B cell (primary cell): ENCODE measurements around the gene TFEB. TPM values are rescaled to one million over a fixed set of nuclear protein-coding genes. Genes with fewer than 3 reads are reported as not detected.
A peak's percentile ranks its signal among the peaks of the same experiment; 100 is the strongest.

Source experiments
- ATAC-seq: fragments of 200-7000 bp; cut with Tn5 transposase; one replicate; pipeline ENCODE4 v1.10.0; 2021; ENCODE audit warnings: low read depth, mild to moderate bottlenecking, moderate number of reproducible peaks, moderate library complexity
- CTCF ChIA-PET: fragments of 350-600 bp; sonication (Branson Sonifier 250); formaldehyde crosslinking; loops from one replicate; lab custom pipeline; 2021; ENCODE audit warnings: antibody characterized with exemption, inconsistent platforms; lab: Charles Lee
- POLR2A ChIA-PET: fragments of 350-600 bp; sonication (Branson Sonifier 250); formaldehyde crosslinking; loops from one replicate; lab custom pipeline; 2021; ENCODE audit warnings: antibody characterized with exemption; lab: Charles Lee
- DNase-seq: peaks from one replicate; pipeline ENCODE4 v3.0.0; 2013
- H2AFZ ChIP-seq: 2 replicates; pipeline ENCODE4 v1.6.1; 2012; ENCODE audit warnings: mild to moderate bottlenecking, low read depth, low read length; ENCODE audit not compliant: insufficient read depth, poor library complexity, severe bottlenecking
- H3K27ac ChIP-seq, 2 donors: 1 replicate in 1 of 2; 2 replicates in 1 of 2; pipeline ENCODE4 v1.5.1; 2012 to 2013; ENCODE audit warnings: low read length in 2 of 2, mild to moderate bottlenecking in 2 of 2, moderate library complexity in 1 of 2
- H3K27me3 ChIP-seq, 4 experiments: fragments of 200-600 bp in 1 of 4; sonication (generic) in 1 of 4; replicated peaks in 1 of 4; 1 replicate in 2 of 4; 2 replicates in 2 of 4; pipeline versions ENCODE4 v1.6.1 to v1.7.0; 2013 to 2016; ENCODE audit warnings: low read length in 3 of 4, mild to moderate bottlenecking in 2 of 4, mixed read lengths in 1 of 4, moderate library complexity in 1 of 4; ENCODE audit not compliant: insufficient read depth in 4 of 4, control insufficient read depth in 3 of 4; ENCODE audit errors: control extremely low read depth in 1 of 4
- H3K36me3 ChIP-seq, 2 experiments: replicated peaks in 1 of 2; 1 replicate in 1 of 2; 2 replicates in 1 of 2; pipeline versions ENCODE4 v1.6.1 to v1.7.1; 2013; ENCODE audit warnings: low read length in 1 of 2; ENCODE audit not compliant: insufficient read depth in 2 of 2, control insufficient read depth in 1 of 2; ENCODE audit errors: control extremely low read depth in 1 of 2, extremely low read depth in 1 of 2
- H3K4me1 ChIP-seq, 2 donors: fragments of 200-600 bp in 1 of 2; sonication (generic) in 1 of 2; 1 replicate in 1 of 2; 2 replicates in 1 of 2; pipeline versions ENCODE4 v1.5.1 to v1.6.1; 2013 to 2017; ENCODE audit warnings: low read length in 2 of 2; ENCODE audit not compliant: control insufficient read depth in 2 of 2, insufficient read depth in 2 of 2
- H3K4me2 ChIP-seq: replicated peaks from 2 replicates; pipeline ENCODE3; 2012; ENCODE audit warnings: mild to moderate bottlenecking, low read depth, low read length; ENCODE audit not compliant: poor library complexity, severe bottlenecking
- H3K4me3 ChIP-seq, 5 experiments: fragments of 200-600 bp in 1 of 5; sonication (generic) in 1 of 5; 1 replicate in 3 of 5; 2 replicates in 2 of 5; pipeline versions ENCODE4 v1.5.1 to v1.7.0; 2011 to 2016; ENCODE audit warnings: low read length in 4 of 5, mild to moderate bottlenecking in 4 of 5, low read depth in 2 of 5, control low read depth in 1 of 5, moderate library complexity in 1 of 5; ENCODE audit not compliant: insufficient read depth in 1 of 5; ENCODE audit errors: control extremely low read depth in 1 of 5, extremely low read depth in 1 of 5
- H3K79me2 ChIP-seq: fragments of 200-600 bp; sonication (generic); one replicate; pipeline ENCODE4 v1.6.0; 2016; ENCODE audit warnings: low read length; ENCODE audit not compliant: control insufficient read depth, insufficient read depth
- H3K9ac ChIP-seq: fragments of 200-600 bp; sonication (generic); 2 replicates; pipeline ENCODE4 v1.6.1; 2017; ENCODE audit warnings: mild to moderate bottlenecking, low read length, moderate library complexity
- H3K9me3 ChIP-seq, 3 donors: one replicate each; pipeline versions ENCODE4 v1.6.1 to v1.7.1; 2013; ENCODE audit warnings: low read length in 2 of 3; ENCODE audit not compliant: control insufficient read depth in 2 of 3, insufficient read depth in 1 of 3; ENCODE audit errors: control extremely low read depth in 1 of 3
- H4K20me1 ChIP-seq: 2 replicates; pipeline ENCODE4 v1.6.0; 2012; ENCODE audit warnings: mild to moderate bottlenecking, low read length; ENCODE audit not compliant: insufficient read depth, control insufficient read depth, poor library complexity, severe bottlenecking
- H3K27ac Mint-ChIP-seq: one replicate; pipeline ENCODE4 v1.8.0; 2021; ENCODE audit warnings: mixed read lengths
- H3K27me3 Mint-ChIP-seq: one replicate; pipeline ENCODE4 v1.8.0; 2021; ENCODE audit warnings: mixed read lengths
- H3K4me1 Mint-ChIP-seq: one replicate; pipeline ENCODE4 v1.8.0; 2021; ENCODE audit warnings: mixed read lengths
- H3K4me3 Mint-ChIP-seq: one replicate; pipeline ENCODE4 v1.8.0; 2021; ENCODE audit warnings: mixed read lengths
- H3K9me3 Mint-ChIP-seq: one replicate; pipeline ENCODE4 v1.8.0; 2022; ENCODE audit warnings: mixed read lengths; ENCODE audit not compliant: insufficient read depth
- EZH2 ChIP-seq: IDR thresholded peaks from 2 replicates; pipeline ENCODE4 v1.6.1; 2012; ENCODE audit warnings: borderline replicate concordance, low read depth, mild to moderate bottlenecking, moderate library complexity, low read length; ENCODE audit not compliant: insufficient read depth, poor library complexity, severe bottlenecking
- WGBS: methylation state at CpG from one replicate; pipeline ENCODE4 v1.1.5; 2013; ENCODE audit warnings: missing lambda C conversion rate; ENCODE audit not compliant: insufficient coverage; 5-methylcytosine and 5-hydroxymethylcytosine counted together
- intact Hi-C: fragments of 100-400 bp; cut with micrococcal nuclease; formaldehyde crosslinking; loops from one replicate; pipeline ENCODE4 v1.10.0; 2022
- polyA plus RNA-seq: library from polyadenylated mRNA; depleted of rRNA; stranded (reverse); fragments of >200 nt; gene quantifications from 2 replicates; pipeline ENCODE4 v1.2.3, GENCODE V29; 2012
- total RNA-seq, 2 donors: library from RNA; stranded (reverse); fragments of 120-200 nt in 1 of 2; gene quantifications; 1 replicate in 1 of 2; 2 replicates in 1 of 2; pipeline versions ENCODE4 v1.2.3 to v1.2.4, GENCODE V29; 2013 to 2022
- TF ChIP-seq, protein P1 (sequence below): fragments of 200-600 bp; IDR thresholded peaks from one replicate; pipeline ENCODE4 v1.8.0; 2022; ENCODE audit warnings: antibody characterized with exemption, mild to moderate bottlenecking

TFEB gene
- total and polyA plus RNA-seq, 2 donors (not counting 1 experiment from before 2014, with no cell fraction given), result 113 to 148 TPM

DNA sequence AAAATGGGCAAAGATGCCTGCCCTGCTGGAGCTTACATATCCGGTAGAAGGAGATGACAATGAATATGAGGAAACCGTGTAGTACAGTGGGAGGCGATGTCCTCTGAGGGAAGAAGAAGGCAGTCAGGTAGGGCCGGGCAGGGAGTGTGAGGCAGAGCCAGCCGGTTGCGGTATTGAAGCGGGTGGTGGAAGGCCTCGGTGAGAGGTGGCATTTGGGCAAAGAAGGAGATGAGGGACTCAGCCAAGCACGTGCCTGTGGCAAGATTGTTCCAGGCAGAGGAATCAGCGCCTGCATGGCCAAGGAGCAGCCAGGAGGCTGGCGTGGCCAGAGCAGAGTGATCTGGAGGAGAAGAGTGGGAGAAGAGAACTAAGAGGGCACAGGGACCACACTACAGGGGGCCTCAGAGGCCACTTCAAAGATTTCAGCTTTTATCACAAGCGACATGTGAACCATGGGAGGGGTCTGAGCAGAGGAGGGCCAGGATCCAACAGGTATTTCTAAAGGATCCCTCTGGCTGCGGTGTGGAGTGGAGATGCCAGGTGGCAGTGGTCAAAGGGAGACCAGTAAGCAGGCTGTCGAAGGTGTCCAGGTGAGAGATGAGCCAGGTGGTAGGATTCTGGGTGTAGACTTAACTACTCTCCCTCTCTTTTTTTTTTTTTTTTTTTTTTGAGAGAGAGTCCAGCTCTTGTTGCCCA, 83.3 kb downstream of the TFEB start:
- no peak for TF ChIP-seq EZH2
- TF ChIP-seq, protein P1, sequence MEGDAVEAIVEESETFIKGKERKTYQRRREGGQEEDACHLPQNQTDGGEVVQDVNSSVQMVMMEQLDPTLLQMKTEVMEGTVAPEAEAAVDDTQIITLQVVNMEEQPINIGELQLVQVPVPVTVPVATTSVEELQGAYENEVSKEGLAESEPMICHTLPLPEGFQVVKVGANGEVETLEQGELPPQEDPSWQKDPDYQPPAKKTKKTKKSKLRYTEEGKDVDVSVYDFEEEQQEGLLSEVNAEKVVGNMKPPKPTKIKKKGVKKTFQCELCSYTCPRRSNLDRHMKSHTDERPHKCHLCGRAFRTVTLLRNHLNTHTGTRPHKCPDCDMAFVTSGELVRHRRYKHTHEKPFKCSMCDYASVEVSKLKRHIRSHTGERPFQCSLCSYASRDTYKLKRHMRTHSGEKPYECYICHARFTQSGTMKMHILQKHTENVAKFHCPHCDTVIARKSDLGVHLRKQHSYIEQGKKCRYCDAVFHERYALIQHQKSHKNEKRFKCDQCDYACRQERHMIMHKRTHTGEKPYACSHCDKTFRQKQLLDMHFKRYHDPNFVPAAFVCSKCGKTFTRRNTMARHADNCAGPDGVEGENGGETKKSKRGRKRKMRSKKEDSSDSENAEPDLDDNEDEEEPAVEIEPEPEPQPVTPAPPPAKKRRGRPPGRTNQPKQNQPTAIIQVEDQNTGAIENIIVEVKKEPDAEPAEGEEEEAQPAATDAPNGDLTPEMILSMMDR, result no peak
- H3K27ac Mint-ChIP-seq, result peak overlapping the region; percentile 53
- POLR2A ChIA-PET, result no interaction called here

DNA sequence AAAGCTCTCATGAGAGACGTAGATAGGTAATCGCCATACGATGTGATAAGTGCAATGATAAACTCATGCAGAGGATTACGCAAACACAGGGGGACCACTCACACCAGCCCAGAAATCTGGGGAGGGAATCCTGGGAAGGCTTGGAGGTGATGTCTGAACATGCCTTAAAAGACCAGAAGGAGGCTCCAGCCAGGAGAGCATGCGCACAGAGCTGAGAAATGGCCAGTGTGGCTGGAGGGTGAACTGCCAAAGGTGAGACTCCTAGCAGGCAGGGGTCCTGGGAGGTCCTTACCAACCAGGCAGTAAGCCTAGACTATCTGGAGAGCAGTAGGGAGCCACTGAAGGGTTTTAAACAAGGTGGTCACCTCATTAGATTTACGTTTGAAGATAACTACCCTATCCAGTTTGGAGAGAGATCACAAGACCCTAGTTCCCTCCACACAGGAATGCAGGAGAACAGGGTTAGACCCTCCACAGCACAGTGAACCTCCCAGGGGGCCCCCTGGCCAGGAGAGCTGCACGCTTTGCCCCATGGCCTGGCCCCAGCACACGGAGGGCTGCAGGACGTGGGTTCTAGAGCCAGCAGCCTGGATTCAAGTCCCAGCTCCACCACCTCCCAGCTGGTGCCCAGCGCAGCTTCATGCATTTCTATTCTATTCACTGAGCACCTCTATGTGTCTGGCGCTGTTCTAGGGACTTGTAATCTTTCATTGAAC, 84.0 kb downstream of the TFEB start:
- ChIA-PET POLR2A (no interaction called here), CTCF (interaction anchor here (0.9 kb wide), 1 partner anchor 40 kb away, joined by 3 read pairs; no protein-coding TSS in a partner anchor)
- no peak for DNase-seq
- Histone ChIP-seq H3K4me3 (no peak overlapping the region), H3K36me3 (no peaks in the 10 kb centered on the region), H4K20me1 (no peaks in the 10 kb centered on the region), H3K9me3 (no peaks in the 10 kb centered on the region), H3K9ac (no peak overlapping the region), H3K4me1 (no peaks in the 10 kb centered on the region), H2AFZ (no peak overlapping the region), H3K79me2 (no peaks in the 10 kb centered on the region), H3K27me3 (peaks cover 0 to 9% (median 0%) of the 10 kb centered on the region in 4 experiments), H3K27ac (no peak overlapping the region), H3K4me2 (no peak overlapping the region)
- 82% methylated on average over 11 of the region's 11 CpGs for WGBS
- no peak overlapping the region for H3K27ac Mint-ChIP-seq
- no peaks in the 10 kb centered on the region for H3K9me3 Mint-ChIP-seq
- no peak overlapping the region for H3K4me3 Mint-ChIP-seq
- intact Hi-C loops, result no loop called here
- TF ChIP-seq, protein P1, result no peak
- no peak for TF ChIP-seq EZH2
- H3K27me3 Mint-ChIP-seq, result peaks cover 18% of the 10 kb centered on the region
- ATAC-seq, result no peak
- no peaks in the 10 kb centered on the region for H3K4me1 Mint-ChIP-seq

More for the DNA sequence above, 83.3 kb downstream of the TFEB start:
- CTCF ChIA-PET, result interaction anchor here (0.9 kb wide), 1 partner anchor 40 kb away, joined by 3 read pairs; no protein-coding TSS in a partner anchor
- H3K4me1 Mint-ChIP-seq, result no peaks in the 10 kb centered on the region
- Histone ChIP-seq H4K20me1 (no peaks in the 10 kb centered on the region), H3K79me2 (no peaks in the 10 kb centered on the region), H3K27ac (no peak overlapping the region), H2AFZ (no peak overlapping the region), H3K4me3 (no peak overlapping the region), H3K36me3 (no peaks in the 10 kb centered on the region), H3K4me1 (no peaks in the 10 kb centered on the region), H3K27me3 (peaks cover 0 to 10% (median 3%) of the 10 kb centered on the region in 4 experiments), H3K4me2 (no peak overlapping the region), H3K9ac (no peak overlapping the region), H3K9me3 (no peaks in the 10 kb centered on the region)
- H3K4me3 Mint-ChIP-seq, result no peak overlapping the region
- peaks cover 20% of the 10 kb centered on the region for H3K27me3 Mint-ChIP-seq
- H3K9me3 Mint-ChIP-seq, result no peaks in the 10 kb centered on the region
- WGBS, result 92% methylated on average over 13 of the region's 14 CpGs
- ATAC-seq, result no peak
- intact Hi-C loops, result no loop called here
- no peak for DNase-seq
